Naive thymus-derived CD4-positive, alpha-beta T cell (primary cell): ENCODE results near the gene BCR. TPM values are rescaled to one million over a fixed set of nuclear protein-coding genes. Genes with fewer than 3 reads are reported as not detected.

ENCODE experiments used
- ATAC-seq: fragments of 150-1000 bp; cut with Tn5 transposase; 2 replicates; pipeline ENCODE4 v1.10.0; 2021; ENCODE audit warnings: mild to moderate bottlenecking, moderate library complexity
- CTCF ChIA-PET: fragments of 350-600 bp; sonication (Branson Sonifier 250); formaldehyde crosslinking; loops from one replicate; lab custom pipeline; 2021; ENCODE audit warnings: antibody characterized with exemption; lab: Charles Lee
- POLR2A ChIA-PET: fragments of 350-600 bp; sonication (Branson Sonifier 250); formaldehyde crosslinking; loops from one replicate; lab custom pipeline; 2021; ENCODE audit warnings: antibody characterized with exemption, inconsistent platforms; lab: Charles Lee
- DNase-seq, 9 donors: peaks; one replicate each; pipeline versions ENCODE4 v3.0.0 to v3.0.0-alpha.2; 2020 to 2022; ENCODE audit warnings: mixed read lengths in 1 of 9
- H3K27ac ChIP-seq: one replicate; pipeline ENCODE4 v1.7.0; 2013; ENCODE audit warnings: mild to moderate bottlenecking, low read depth, low read length, moderate library complexity
- H3K27me3 ChIP-seq, 2 donors: one replicate each; pipeline ENCODE4 v1.7.0; 2013; ENCODE audit warnings: low read length in 2 of 2, mild to moderate bottlenecking in 2 of 2, moderate library complexity in 2 of 2; ENCODE audit not compliant: control insufficient read depth in 2 of 2, insufficient read depth in 2 of 2
- H3K36me3 ChIP-seq, 3 experiments: 1 replicate in 2 of 3; 2 replicates in 1 of 3; pipeline ENCODE4 v1.7.0; 2013; ENCODE audit warnings: low read length in 3 of 3, mild to moderate bottlenecking in 3 of 3, moderate library complexity in 1 of 3; ENCODE audit not compliant: insufficient read depth in 3 of 3, control insufficient read depth in 2 of 3
- H3K4me1 ChIP-seq, 2 donors: one replicate each; pipeline ENCODE4 v1.7.0; 2013; ENCODE audit warnings: low read length in 2 of 2, mild to moderate bottlenecking in 2 of 2, moderate library complexity in 1 of 2; ENCODE audit not compliant: control insufficient read depth in 2 of 2, insufficient read depth in 2 of 2
- H3K4me3 ChIP-seq: 2 replicates; pipeline ENCODE4 v1.7.0; 2013; ENCODE audit warnings: mild to moderate bottlenecking, low read length
- H3K9me3 ChIP-seq, 3 experiments: 1 replicate in 2 of 3; 2 replicates in 1 of 3; pipeline ENCODE4 v1.7.0; 2013; ENCODE audit warnings: low read length in 3 of 3; ENCODE audit not compliant: control insufficient read depth in 2 of 3
- H3K27ac Mint-ChIP-seq, 9 donors: one replicate each; pipeline ENCODE4 v1.8.0; 2020 to 2022; ENCODE audit warnings: mixed read lengths in 9 of 9, mild to moderate bottlenecking in 8 of 9, moderate library complexity in 5 of 9, inconsistent platforms in 2 of 9
- H3K27me3 Mint-ChIP-seq, 5 donors: one replicate each; pipeline ENCODE4 v1.8.0; 2021 to 2022; ENCODE audit warnings: mixed read lengths in 5 of 5, mild to moderate bottlenecking in 1 of 5
- H3K36me3 Mint-ChIP-seq, 5 donors: one replicate each; pipeline ENCODE4 v1.8.0; 2020 to 2022; ENCODE audit warnings: mixed read lengths in 5 of 5, mild to moderate bottlenecking in 3 of 5, inconsistent platforms in 1 of 5
- H3K4me1 Mint-ChIP-seq, 7 donors: one replicate each; pipeline ENCODE4 v1.8.0; 2020 to 2022; ENCODE audit warnings: mixed read lengths in 7 of 7, mild to moderate bottlenecking in 3 of 7, inconsistent platforms in 1 of 7
- H3K4me3 Mint-ChIP-seq, 10 donors: one replicate each; pipeline ENCODE4 v1.8.0; 2020 to 2022; ENCODE audit warnings: mild to moderate bottlenecking in 10 of 10, mixed read lengths in 10 of 10, moderate library complexity in 6 of 10, inconsistent platforms in 2 of 10
- H3K9me3 Mint-ChIP-seq, 11 donors: one replicate each; pipeline ENCODE4 v1.8.0; 2020 to 2022; ENCODE audit warnings: mixed read lengths in 11 of 11, mild to moderate bottlenecking in 4 of 11, inconsistent platforms in 1 of 11, moderate library complexity in 1 of 11
- intact Hi-C, 2 donors: fragments of 100-400 bp; cut with micrococcal nuclease; formaldehyde crosslinking; loops; one replicate each; pipeline ENCODE4 v1.15.1; 2023
- polyA plus RNA-seq, 2 donors: library from polyadenylated mRNA; unstranded; fragments of 300-500 nt; fragmentation: Illumina TruSeq; gene quantifications; one replicate each; pipeline ENCODE4 v1.2.3, GENCODE V29; 2021
- total RNA-seq, 6 experiments: library from RNA in 5 of 6; stranded (reverse) in 5 of 6; gene quantifications; 1 replicate in 5 of 6; 2 replicates in 1 of 6; pipeline ENCODE4 v1.2.3 and lab custom pipeline; 2021 to 2026

Gene BCR
- total and polyA plus RNA-seq, 7 experiments from 2014 or later: 6.1 to 103 (median 83.8) TPM

DNA sequence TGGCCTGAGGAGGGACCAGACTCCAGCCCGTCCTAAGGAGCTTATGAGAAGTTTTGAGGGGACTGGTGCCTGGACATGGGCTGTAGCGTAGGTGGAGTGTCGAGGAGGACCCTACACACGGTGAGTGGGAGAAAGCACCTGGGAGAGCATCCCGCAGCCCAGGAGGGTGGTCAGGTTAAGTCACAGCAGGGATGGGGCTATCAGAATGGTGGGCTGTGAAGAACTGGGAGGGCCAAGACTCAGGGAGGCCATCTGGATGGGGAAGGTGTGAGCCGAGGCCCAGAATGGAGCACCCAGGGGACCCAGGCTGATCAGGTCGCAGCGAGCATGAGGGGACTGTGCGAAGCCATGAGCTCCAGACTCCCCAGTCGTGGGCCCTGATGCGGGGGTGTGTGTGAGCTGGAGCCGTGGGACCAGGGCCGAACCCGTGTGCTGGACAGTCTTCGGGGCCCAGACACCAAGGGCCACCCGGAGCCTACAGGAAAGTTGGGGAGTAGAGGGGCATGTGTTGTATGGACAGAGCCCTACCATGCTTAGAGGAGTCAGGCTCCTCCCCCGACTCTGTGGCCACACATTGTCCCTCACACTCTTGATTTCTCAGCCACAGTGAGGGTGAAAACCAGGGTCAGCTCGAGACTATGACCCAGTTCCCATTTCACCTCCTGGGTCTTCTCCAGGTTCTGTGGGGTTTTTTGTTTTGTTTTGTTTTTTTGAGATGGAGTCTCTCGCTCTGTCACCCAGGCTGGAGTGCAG is 54.3 kb downstream of the BCR start:
- ChIA-PET CTCF (interaction anchor here (0.8 to 1.6 kb wide), 2 partner anchors 9 kb away, joined by 3 to 4 read pairs; no protein-coding TSS in a partner anchor), POLR2A (interaction anchor here (1.0 to 3.0 kb wide), 2 partner anchors 8 to 19 kb away, joined by 4 to 12 read pairs; no protein-coding TSS in a partner anchor)
- no peaks in the 10 kb centered on the region for H3K27me3 Mint-ChIP-seq
- ATAC-seq (no peak), DNase-seq (no peak)
- Histone ChIP-seq H3K27ac (no peak overlapping the region), H3K4me1 (peaks cover 12 to 57% of the 10 kb centered on the region in 2 donors), H3K4me3 (no peak overlapping the region), H3K36me3 (peaks cover 0 to 4% (median 0%) of the 10 kb centered on the region in 3 experiments), H3K27me3 (no peaks in the 10 kb centered on the region), H3K9me3 (peaks cover 0 to 2% (median 0%) of the 10 kb centered on the region in 3 experiments)
- peak overlapping the region in 8 of 9 donors; percentile 46 to 88 (median 78) for H3K27ac Mint-ChIP-seq
- peaks cover 0 to 29% (median 17%) of the 10 kb centered on the region in 5 donors for H3K36me3 Mint-ChIP-seq
- H3K4me1 Mint-ChIP-seq: peaks cover 37 to 94% (median 78%) of the 10 kb centered on the region in 7 donors
- no peak overlapping the region for H3K4me3 Mint-ChIP-seq
- intact Hi-C loops: no loop called here
- peaks cover 0 to 8% (median 3%) of the 10 kb centered on the region in 11 donors for H3K9me3 Mint-ChIP-seq

DNA sequence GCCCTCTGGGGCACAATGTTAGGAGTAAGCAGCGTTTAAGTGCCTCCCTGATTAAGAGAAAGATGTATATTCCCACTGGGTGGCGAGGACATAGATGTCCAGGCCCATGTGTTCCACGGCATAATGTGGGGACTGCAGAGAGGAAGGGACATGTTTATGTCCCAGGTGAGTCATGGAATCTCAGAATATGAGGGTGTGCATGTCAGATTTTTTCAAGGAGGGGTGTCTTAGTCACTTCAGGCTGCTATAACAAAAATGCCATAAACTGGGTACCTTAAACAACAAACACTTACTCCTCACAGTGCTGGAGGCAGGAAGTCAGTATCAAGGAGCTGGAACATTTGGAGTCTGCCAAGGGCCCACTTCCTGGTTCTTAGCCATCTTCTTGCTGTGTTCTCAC is 55.1 kb downstream of the BCR start:
- peak overlapping the region in 8 of 9 donors; percentile 43 to 85 (median 74) for H3K27ac Mint-ChIP-seq
- H3K4me1 ChIP-seq: peaks cover 12 to 49% of the 10 kb centered on the region in 2 donors
- no peaks in the 10 kb centered on the region for H3K27me3 Mint-ChIP-seq
- peak overlapping the region in 5 of 10 donors; percentile 13 to 34 (median 31) for H3K4me3 Mint-ChIP-seq
- ATAC-seq (no peak), DNase-seq (no peak)
- H3K27ac ChIP-seq: no peak overlapping the region
- POLR2A ChIA-PET: interaction anchor here (0.6 to 3.0 kb wide), 2 partner anchors 9 to 464 kb away, joined by 3 to 12 read pairs; no protein-coding TSS in a partner anchor
- peaks cover 0 to 7% (median 0%) of the 10 kb centered on the region in 11 donors for H3K9me3 Mint-ChIP-seq
- H3K4me3 ChIP-seq: no peak overlapping the region
- H3K36me3 Mint-ChIP-seq: peaks cover 0 to 22% (median 9%) of the 10 kb centered on the region in 5 donors
- peaks cover 37 to 91% (median 75%) of the 10 kb centered on the region in 7 donors for H3K4me1 Mint-ChIP-seq
- no peaks in the 10 kb centered on the region for H3K27me3 ChIP-seq
- H3K36me3 ChIP-seq: peaks cover 0 to 4% (median 0%) of the 10 kb centered on the region in 3 experiments
- H3K9me3 ChIP-seq: no peaks in the 10 kb centered on the region
- intact Hi-C loops: no loop called here
- CTCF ChIA-PET: interaction anchor here (0.8 kb wide), 1 partner anchor 8 kb away, joined by 3 read pairs; no protein-coding TSS in a partner anchor

DNA sequence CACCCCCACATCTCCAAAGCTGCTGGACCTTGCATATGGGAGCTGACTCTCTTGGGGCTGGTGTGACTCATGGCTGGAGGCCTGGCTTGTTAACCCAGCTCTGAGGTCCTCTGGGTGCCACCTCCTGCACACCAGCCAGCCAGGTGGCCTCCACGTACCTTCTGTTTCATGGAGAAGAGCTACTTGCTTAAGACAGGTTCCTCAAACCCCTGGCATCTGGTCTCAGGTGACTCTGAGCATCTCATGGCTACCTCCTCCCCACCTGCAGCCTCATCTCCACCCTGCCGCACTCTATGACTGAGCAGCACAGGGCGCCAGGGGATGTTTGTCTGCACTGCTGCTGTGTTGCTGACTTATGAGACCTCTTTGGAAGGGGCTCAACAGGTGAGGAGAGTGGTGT is 55.7 kb downstream of the BCR start:
- no peaks in the 10 kb centered on the region for H3K9me3 ChIP-seq
- no peaks in the 10 kb centered on the region for H3K27me3 Mint-ChIP-seq
- intact Hi-C loops: no loop called here
- ATAC-seq (no peak), DNase-seq (no peak)
- H3K4me3 Mint-ChIP-seq: peak overlapping the region in 2 of 10 donors; percentile 36 to 40
- CTCF ChIA-PET: no interaction called here
- POLR2A ChIA-PET: interaction anchor here (0.6 to 3.0 kb wide), 2 partner anchors 10 to 463 kb away, joined by 3 to 12 read pairs; no protein-coding TSS in a partner anchor
- H3K27me3 ChIP-seq: no peaks in the 10 kb centered on the region
- peaks cover 0 to 7% (median 0%) of the 10 kb centered on the region in 11 donors for H3K9me3 Mint-ChIP-seq
- H3K27ac ChIP-seq: no peak overlapping the region
- H3K36me3 Mint-ChIP-seq: peaks cover 0 to 24% (median 13%) of the 10 kb centered on the region in 5 donors
- H3K4me3 ChIP-seq: no peak overlapping the region
- peak overlapping the region in 7 of 9 donors; percentile 71 to 85 (median 77) for H3K27ac Mint-ChIP-seq
- H3K36me3 ChIP-seq: peaks cover 0 to 4% (median 0%) of the 10 kb centered on the region in 3 experiments
- H3K4me1 Mint-ChIP-seq: peaks cover 43 to 91% (median 79%) of the 10 kb centered on the region in 7 donors
- H3K4me1 ChIP-seq: peaks cover 15 to 47% of the 10 kb centered on the region in 2 donors

DNA sequence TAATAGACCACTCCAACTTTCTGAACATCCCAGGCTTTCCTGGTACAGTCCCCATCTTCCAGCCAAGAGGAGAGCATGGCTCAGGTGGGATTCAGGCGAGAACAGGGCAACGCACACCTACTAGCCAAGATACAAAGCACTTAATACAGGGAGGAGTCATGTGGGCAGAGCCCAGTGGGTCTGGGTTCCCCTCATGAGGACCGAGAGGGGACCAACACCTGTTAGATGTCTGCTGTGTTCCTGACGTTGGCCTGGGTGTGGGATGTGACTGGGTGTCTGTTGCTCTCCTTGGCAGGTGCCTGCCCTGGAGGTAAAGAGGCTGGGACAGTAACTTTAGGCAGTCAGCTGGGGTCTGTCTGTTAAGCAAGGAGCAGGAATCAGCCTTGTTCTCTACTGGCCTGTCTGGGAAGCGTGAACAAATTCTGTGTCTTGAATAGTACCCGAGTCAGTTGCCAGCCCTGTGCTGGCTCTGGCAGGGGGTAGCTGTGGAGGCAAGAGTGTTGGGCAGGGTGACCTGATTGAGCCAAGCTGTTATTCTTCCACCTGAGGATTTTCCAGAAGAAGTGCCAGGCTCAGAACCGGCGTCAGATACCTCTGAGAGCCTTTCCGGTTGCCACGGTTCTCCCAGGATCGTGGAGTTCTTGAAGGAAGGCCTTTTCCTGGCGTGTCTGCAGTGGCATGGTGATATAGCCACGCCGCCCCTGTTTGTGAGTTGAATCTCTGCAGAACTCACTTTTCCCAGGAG is 56.3 kb downstream of the BCR start:
- Histone ChIP-seq H3K9me3 (no peaks in the 10 kb centered on the region), H3K27ac (peak overlapping the region; percentile 53), H3K4me3 (no peak overlapping the region), H3K4me1 (peaks cover 21 to 53% of the 10 kb centered on the region in 2 donors), H3K36me3 (peaks cover 0 to 4% (median 0%) of the 10 kb centered on the region in 3 experiments), H3K27me3 (no peaks in the 10 kb centered on the region)
- Mint-ChIP-seq H3K9me3 (peaks cover 0 to 7% (median 0%) of the 10 kb centered on the region in 11 donors), H3K27me3 (no peaks in the 10 kb centered on the region), H3K4me3 (peak overlapping the region in 4 of 10 donors; percentile 19 to 66 (median 38)), H3K36me3 (peaks cover 0 to 24% (median 13%) of the 10 kb centered on the region in 5 donors), H3K4me1 (peaks cover 46 to 91% (median 79%) of the 10 kb centered on the region in 7 donors), H3K27ac (peak overlapping the region in 8 of 9 donors; percentile 21 to 85 (median 76))
- ChIA-PET POLR2A (interaction anchor here (0.6 to 3.0 kb wide), 2 partner anchors 10 to 35 kb away, joined by 3 to 12 read pairs; no protein-coding TSS in a partner anchor), CTCF (interaction anchor here (0.6 kb wide), 1 partner anchor 13 kb away, joined by 3 read pairs; no protein-coding TSS in a partner anchor)
- intact Hi-C loops: no loop called here
- no peak for ATAC-seq
- DNase-seq: no peak

DNA sequence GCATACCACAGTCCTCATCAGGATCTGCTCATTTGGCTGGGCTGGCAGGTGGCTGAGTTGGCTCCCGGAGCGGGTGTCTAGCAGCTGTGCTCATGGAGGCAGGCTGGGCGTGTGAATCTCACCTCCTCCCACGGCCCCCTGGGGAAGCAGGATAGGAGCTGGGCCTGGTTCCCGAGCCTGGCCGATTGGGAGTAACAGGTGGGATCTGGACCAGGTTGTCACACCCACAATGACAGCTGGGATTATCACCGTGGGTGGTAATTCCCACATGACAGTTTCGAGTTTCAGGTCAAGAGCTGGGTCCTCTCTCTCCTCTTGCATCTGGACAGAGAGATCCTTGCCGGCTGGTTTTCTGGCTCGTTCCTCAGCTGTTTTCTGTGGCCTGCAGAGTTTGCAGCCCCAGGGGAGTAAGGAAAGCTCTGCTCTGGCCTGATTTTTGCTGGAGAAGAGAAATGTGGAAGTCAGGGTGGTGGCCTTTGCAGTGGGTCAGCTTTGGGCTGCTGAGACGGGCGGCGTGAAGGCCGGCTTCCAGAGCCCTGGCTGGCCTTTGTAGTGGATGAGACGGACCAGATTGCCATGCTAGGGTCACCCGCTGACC is 57.0 kb downstream of the BCR start:
- intact Hi-C loops: no loop called here
- Histone ChIP-seq H3K4me3 (no peak overlapping the region), H3K36me3 (peaks cover 0 to 4% (median 0%) of the 10 kb centered on the region in 3 experiments), H3K27me3 (no peaks in the 10 kb centered on the region), H3K4me1 (peaks cover 28 to 54% of the 10 kb centered on the region in 2 donors), H3K27ac (peak overlapping the region; percentile 53), H3K9me3 (no peaks in the 10 kb centered on the region)
- POLR2A ChIA-PET: interaction anchor here (0.6 kb wide), 1 partner anchor 35 kb away, joined by 3 read pairs; no protein-coding TSS in a partner anchor
- Mint-ChIP-seq H3K27ac (peak overlapping the region in 8 of 9 donors; percentile 58 to 86 (median 84)), H3K4me1 (peaks cover 48 to 92% (median 81%) of the 10 kb centered on the region in 7 donors), H3K4me3 (peak overlapping the region in 8 of 10 donors; percentile 23 to 83 (median 58)), H3K27me3 (no peaks in the 10 kb centered on the region), H3K9me3 (peaks cover 0 to 7% (median 0%) of the 10 kb centered on the region in 11 donors), H3K36me3 (peaks cover 0 to 24% (median 13%) of the 10 kb centered on the region in 5 donors)
- no peak for DNase-seq
- no peak for ATAC-seq
- CTCF ChIA-PET: interaction anchor here (0.6 kb wide), 1 partner anchor 12 kb away, joined by 3 read pairs; no protein-coding TSS in a partner anchor
